ENCODE results near the gene CNKSR3. TPM values are rescaled to one million over a fixed set of nuclear protein-coding genes. Genes with fewer than 3 reads are reported as not detected.

CNKSR3 gene
- total and polyA plus RNA-seq, 8 donors: 1.2 to 40.0 (median 6.2) TPM

GRCh38 chr6:154506582-154506981, 3.9 kb downstream of the CNKSR3 start:
- DNase-seq: no peak
- TF ChIP-seq POLR2A (IDR thresholded peaks at IDR 0.05) (no peak), POLR2AphosphoS5 (IDR thresholded peaks at IDR 0.05) (no peak), EP300 (IDR thresholded peaks at IDR 0.05) (no peak), CTCF (IDR thresholded peaks at IDR 0.05) (no peak)
- Histone ChIP-seq H3K4me1 (peaks cover 39 to 59% (median 51%) of the 10 kb centered on the region in 4 donors), H3K27me3 (peaks cover 0 to 17% (median 0%) of the 10 kb centered on the region in 3 donors), H3K9me3 (no peaks in the 10 kb centered on the region), H3K4me3 (peak overlapping the region in 1 of 4 donors; percentile 82), H3K27ac (peak overlapping the region in 2 of 5 donors; percentile 96 to 97), H3K36me3 (no peaks in the 10 kb centered on the region)
- intact Hi-C loops (cut with DNase I; ENCODE audit: low total_unique reads): no loop called here
- WGBS, 5 donors: 87 to 93% (median 89%) methylated on average over 9 of the region's 9 CpGs

GRCh38 chr6:154506108-154506507, 4.4 kb downstream of the CNKSR3 start:
- Histone ChIP-seq H3K9me3 (no peaks in the 10 kb centered on the region), H3K27ac (no peak overlapping the region), H3K27me3 (peaks cover 0 to 17% (median 0%) of the 10 kb centered on the region in 3 donors), H3K36me3 (no peaks in the 10 kb centered on the region), H3K4me1 (peaks cover 39 to 59% (median 49%) of the 10 kb centered on the region in 4 donors), H3K4me3 (no peak overlapping the region)
- DNase-seq: no peak
- no peak for TF ChIP-seq CTCF (IDR thresholded peaks at IDR 0.05)
- intact Hi-C loops (cut with DNase I; ENCODE audit: low total_unique reads): no loop called here

DNA sequence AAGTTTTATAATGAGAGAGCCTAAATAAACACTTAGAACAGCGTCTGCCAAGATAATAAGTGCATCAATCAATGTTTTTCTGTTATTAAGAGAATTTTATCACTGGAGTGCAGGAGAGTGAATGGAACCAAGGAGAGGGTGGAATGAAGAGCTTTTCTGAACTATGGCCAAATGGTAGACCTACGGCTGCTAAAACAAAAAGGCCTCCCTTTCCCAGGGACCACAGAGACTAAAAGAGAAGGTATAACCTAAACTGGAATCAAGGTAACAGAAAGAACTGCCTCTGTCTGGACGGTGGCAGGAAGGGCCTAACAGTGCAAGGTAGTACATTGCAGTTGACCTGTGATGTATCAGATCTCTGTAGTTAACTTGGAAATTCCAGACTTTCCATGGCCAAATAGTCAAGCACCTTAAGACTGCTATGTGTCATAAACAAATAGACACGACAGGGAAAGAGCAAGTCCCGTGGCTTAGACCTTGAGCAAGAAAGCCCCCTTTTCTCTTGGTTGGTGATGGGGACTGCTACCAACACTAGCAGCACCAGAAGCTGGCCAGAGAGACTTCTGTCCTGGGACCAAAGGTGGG, 5.5 kb downstream of the CNKSR3 start:
- Histone ChIP-seq H3K4me1 (peaks cover 34 to 64% (median 51%) of the 10 kb centered on the region in 4 donors), H3K27ac (no peak overlapping the region), H3K36me3 (no peaks in the 10 kb centered on the region), H3K9me3 (no peaks in the 10 kb centered on the region), H3K4me3 (no peak overlapping the region), H3K27me3 (peaks cover 0 to 6% (median 0%) of the 10 kb centered on the region in 3 donors)
- intact Hi-C loops (cut with DNase I; ENCODE audit: low total_unique reads): no loop called here
- 79 to 83% (median 80%) methylated on average over 5 of the region's 5 CpGs for WGBS, 5 donors
- TF ChIP-seq POLR2A (IDR thresholded peaks at IDR 0.05): no peak
- no peak for TF ChIP-seq CTCF (IDR thresholded peaks at IDR 0.05)
- TF ChIP-seq POLR2AphosphoS5 (IDR thresholded peaks at IDR 0.05): no peak
- DNase-seq: no peak

DNA sequence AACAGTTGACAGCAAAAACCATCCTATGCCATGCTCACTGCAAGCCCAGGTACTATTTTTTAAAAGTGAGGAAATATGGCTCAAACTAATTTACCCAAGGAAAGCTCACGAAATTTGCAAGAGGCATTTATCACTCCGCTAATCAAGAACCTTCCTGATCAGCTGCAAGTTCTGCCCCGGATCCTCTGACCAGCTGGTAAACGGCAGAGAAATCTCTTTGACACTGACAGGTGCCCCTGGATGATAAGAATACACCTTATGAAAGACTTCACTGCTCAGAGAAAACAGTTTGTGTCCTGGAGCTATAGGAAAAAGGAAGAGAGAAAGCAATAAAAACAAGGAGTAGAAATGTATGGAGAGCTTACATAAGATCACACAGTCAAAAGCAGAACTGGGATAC, 6.4 kb downstream of the CNKSR3 start:
- DNase-seq: no peak
- no peak for TF ChIP-seq POLR2AphosphoS5 (IDR thresholded peaks at IDR 0.05)
- H3K4me3 ChIP-seq: no peak overlapping the region
- no peaks in the 10 kb centered on the region for H3K36me3 ChIP-seq
- no peaks in the 10 kb centered on the region for H3K27me3 ChIP-seq
- H3K4me1 ChIP-seq: peaks cover 31 to 61% (median 52%) of the 10 kb centered on the region in 4 donors
- WGBS, 5 donors: 34 to 56% (median 52%) methylated on average over 4 of the region's 4 CpGs
- H3K27ac ChIP-seq: no peak overlapping the region
- H3K9me3 ChIP-seq: no peaks in the 10 kb centered on the region
- intact Hi-C loops (cut with DNase I; ENCODE audit: low total_unique reads): no loop called here

- 53 to 77% (median 62%) methylated on average over 5 of the region's 5 CpGs for WGBS, 5 donors
- TF ChIP-seq POLR2A (IDR thresholded peaks at IDR 0.05) (no peak), EP300 (IDR thresholded peaks at IDR 0.05) (no peak), POLR2AphosphoS5 (IDR thresholded peaks at IDR 0.05) (no peak)
- H3K36me3 ChIP-seq: no peaks in the 10 kb centered on the region
- no peaks in the 10 kb centered on the region for H3K9me3 ChIP-seq
- H3K4me3 ChIP-seq: no peak overlapping the region
- no peak overlapping the region for H3K27ac ChIP-seq
- intact Hi-C loops (cut with DNase I; ENCODE audit: low total_unique reads): no loop called here
- DNase-seq: no peak
- no peaks in the 10 kb centered on the region for H3K27me3 ChIP-seq
- H3K4me1 ChIP-seq: peaks cover 29 to 57% (median 49%) of the 10 kb centered on the region in 4 donors
These were observed 6.8 kb downstream of the CNKSR3 start for GRCh38 chr6:154503658-154504057.
